MM.1S (cell line): ENCODE results near the gene CMIP.

Experiments used
- DNase-seq: peaks from one replicate; pipeline ENCODE4 v3.0.0-alpha.2; 2015
- H2AFZ ChIP-seq: fragments of 300-600 bp; sonication (generic); 2 replicates; pipeline ENCODE4 v1.6.0; 2016; ENCODE audit warnings: antibody characterized with exemption, low read length
- H3F3A ChIP-seq: fragments of 300-600 bp; sonication (generic); 2 replicates; pipeline ENCODE4 v1.6.1; 2016; ENCODE audit warnings: mild to moderate bottlenecking, antibody characterized with exemption, low read length, moderate library complexity, mixed read lengths; ENCODE audit not compliant: insufficient read depth
- H3K27ac ChIP-seq: fragments of 300-600 bp; sonication (generic); 2 replicates; pipeline ENCODE4 v1.5.1; 2016; ENCODE audit warnings: mild to moderate bottlenecking, low read length
- H3K27me3 ChIP-seq: fragments of 300-600 bp; sonication (generic); replicated peaks from 2 replicates; pipeline ENCODE4 v1.6.0; 2016; ENCODE audit warnings: low read length; ENCODE audit not compliant: insufficient read depth
- H3K36me3 ChIP-seq: fragments of 300-600 bp; sonication (generic); replicated peaks from 2 replicates; pipeline ENCODE4 v1.6.1; 2016; ENCODE audit warnings: mild to moderate bottlenecking, low read length, mixed read lengths; ENCODE audit not compliant: insufficient read depth
- H3K4me1 ChIP-seq: fragments of 300-600 bp; sonication (generic); 2 replicates; pipeline ENCODE4 v1.6.1; 2016; ENCODE audit warnings: low read length, mixed read lengths
- H3K4me2 ChIP-seq: fragments of 300-600 bp; sonication (generic); 2 replicates; pipeline ENCODE4 v1.6.0; 2016; ENCODE audit warnings: low read depth, low read length
- H3K4me3 ChIP-seq: fragments of 300-600 bp; sonication (generic); 2 replicates; pipeline ENCODE4 v1.5.1; 2016; ENCODE audit warnings: low read length, mixed read lengths
- H3K79me2 ChIP-seq: fragments of 300-600 bp; sonication (generic); 2 replicates; pipeline ENCODE4 v1.6.1; 2016; ENCODE audit warnings: mixed run types, low read length, mixed read lengths
- H3K9ac ChIP-seq: fragments of 300-600 bp; sonication (generic); 2 replicates; pipeline ENCODE4 v1.6.1; 2016; ENCODE audit warnings: low read length, mixed read lengths
- H3K9me2 ChIP-seq: fragments of 300-600 bp; sonication (generic); replicated peaks from 2 replicates; pipeline ENCODE4 v1.6.1; 2016; ENCODE audit warnings: mild to moderate bottlenecking, low read length, mixed read lengths; ENCODE audit not compliant: insufficient read depth
- H3K9me3 ChIP-seq: fragments of 300-600 bp; sonication (generic); replicated peaks from 2 replicates; pipeline ENCODE4 v1.6.1; 2016; ENCODE audit warnings: mild to moderate bottlenecking, low read length, mixed read lengths; ENCODE audit not compliant: insufficient read depth
- H4K20me1 ChIP-seq: fragments of 300-600 bp; sonication (generic); 2 replicates; pipeline ENCODE4 v1.6.1; 2016; ENCODE audit warnings: mild to moderate bottlenecking, low read length, moderate library complexity, mixed read lengths; ENCODE audit not compliant: insufficient read depth
- EZH2 ChIP-seq: fragments of 300-600 bp; sonication (generic); optimal IDR thresholded peaks from 2 replicates; pipeline ENCODE3; 2017; ENCODE audit warnings: low read depth, mild to moderate bottlenecking, antibody characterized with exemption, low read length, mixed read lengths
- EZH2phosphoT487 ChIP-seq: fragments of 300-600 bp; sonication (generic); IDR thresholded peaks from 2 replicates; pipeline ENCODE4 v1.6.1; 2018; ENCODE audit warnings: antibody characterized with exemption, low read length
- TF ChIP-seq, protein P1 (sequence below): fragments of 300-600 bp; sonication (generic); IDR thresholded peaks from 2 replicates; pipeline ENCODE4 v1.5.1; 2016; ENCODE audit warnings: antibody characterized with exemption, low read length, mixed read lengths

The CMIP gene

DNA sequence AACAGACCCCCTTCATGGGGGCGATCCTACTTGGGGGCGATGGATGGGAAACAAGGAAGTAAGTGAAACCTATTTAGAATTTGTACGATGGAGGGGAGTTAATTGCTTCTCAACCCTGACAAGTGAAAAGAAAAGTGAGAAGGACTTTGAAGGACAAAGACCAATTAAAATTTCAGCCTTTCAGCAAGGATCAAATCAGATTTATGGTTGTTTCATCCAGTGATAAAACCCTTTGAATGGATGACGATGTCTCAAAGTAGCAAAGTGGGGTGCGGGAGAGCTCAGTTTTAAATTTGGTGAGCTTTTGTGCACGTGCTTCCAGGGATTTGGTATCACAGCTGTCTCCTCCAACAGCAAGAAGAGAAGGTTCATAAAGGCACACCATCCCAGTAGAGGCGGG, 51.7 kb downstream of the CMIP start:
- Histone ChIP-seq H3F3A (no peaks in the 10 kb centered on the region), H3K27ac (no peak overlapping the region), H2AFZ (no peak overlapping the region), H3K9me3 (no peaks in the 10 kb centered on the region), H3K4me2 (no peak overlapping the region), H4K20me1 (no peaks in the 10 kb centered on the region), H3K9ac (no peak overlapping the region), H3K9me2 (no peaks in the 10 kb centered on the region), H3K4me3 (no peak overlapping the region), H3K36me3 (no peaks in the 10 kb centered on the region), H3K27me3 (no peaks in the 10 kb centered on the region), H3K4me1 (no peaks in the 10 kb centered on the region), H3K79me2 (0 out of 2 replicates have a peak, but pooled peaks cover 6% of the 10 kb centered on the region)
- TF ChIP-seq, protein P1, sequence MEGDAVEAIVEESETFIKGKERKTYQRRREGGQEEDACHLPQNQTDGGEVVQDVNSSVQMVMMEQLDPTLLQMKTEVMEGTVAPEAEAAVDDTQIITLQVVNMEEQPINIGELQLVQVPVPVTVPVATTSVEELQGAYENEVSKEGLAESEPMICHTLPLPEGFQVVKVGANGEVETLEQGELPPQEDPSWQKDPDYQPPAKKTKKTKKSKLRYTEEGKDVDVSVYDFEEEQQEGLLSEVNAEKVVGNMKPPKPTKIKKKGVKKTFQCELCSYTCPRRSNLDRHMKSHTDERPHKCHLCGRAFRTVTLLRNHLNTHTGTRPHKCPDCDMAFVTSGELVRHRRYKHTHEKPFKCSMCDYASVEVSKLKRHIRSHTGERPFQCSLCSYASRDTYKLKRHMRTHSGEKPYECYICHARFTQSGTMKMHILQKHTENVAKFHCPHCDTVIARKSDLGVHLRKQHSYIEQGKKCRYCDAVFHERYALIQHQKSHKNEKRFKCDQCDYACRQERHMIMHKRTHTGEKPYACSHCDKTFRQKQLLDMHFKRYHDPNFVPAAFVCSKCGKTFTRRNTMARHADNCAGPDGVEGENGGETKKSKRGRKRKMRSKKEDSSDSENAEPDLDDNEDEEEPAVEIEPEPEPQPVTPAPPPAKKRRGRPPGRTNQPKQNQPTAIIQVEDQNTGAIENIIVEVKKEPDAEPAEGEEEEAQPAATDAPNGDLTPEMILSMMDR, result no peak
- TF ChIP-seq EZH2phosphoT487 (no peak), EZH2 (no peak)
- DNase-seq, result no peak

DNA sequence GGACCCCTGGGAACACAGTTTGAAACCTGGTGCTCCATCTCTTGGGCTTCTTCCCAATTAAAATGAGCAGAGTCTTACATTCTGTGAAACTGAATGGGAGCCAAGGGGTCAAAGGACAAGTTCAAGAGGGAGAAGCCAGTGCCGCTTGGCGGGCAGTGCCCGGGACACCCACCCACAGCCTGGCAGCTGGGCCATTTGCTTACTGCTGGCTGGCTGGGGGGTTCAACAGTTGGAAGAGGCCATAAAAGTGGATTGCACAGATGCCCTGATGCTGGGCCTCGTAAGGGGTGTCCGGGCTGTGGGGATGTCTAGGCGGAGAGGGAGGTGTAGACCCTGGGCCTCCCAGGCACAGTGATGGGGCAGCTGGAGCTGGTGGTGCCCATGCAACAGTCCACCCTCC, 52.1 kb downstream of the CMIP start:
- TF ChIP-seq, protein P1, result no peak
- no peak for TF ChIP-seq EZH2
- TF ChIP-seq EZH2phosphoT487, result no peak
- H3K4me2 ChIP-seq, result no peak overlapping the region
- 0 out of 2 replicates have a peak, but pooled peaks cover 3% of the 10 kb centered on the region for H3K79me2 ChIP-seq
- no peak overlapping the region for H3K27ac ChIP-seq
- no peak overlapping the region for H3K4me3 ChIP-seq
- no peaks in the 10 kb centered on the region for H3K27me3 ChIP-seq
- H3F3A ChIP-seq, result no peaks in the 10 kb centered on the region
- H3K9ac ChIP-seq, result no peak overlapping the region
- no peak overlapping the region for H2AFZ ChIP-seq
- no peaks in the 10 kb centered on the region for H3K9me2 ChIP-seq
- H4K20me1 ChIP-seq, result no peaks in the 10 kb centered on the region
- H3K36me3 ChIP-seq, result no peaks in the 10 kb centered on the region
- H3K4me1 ChIP-seq, result no peaks in the 10 kb centered on the region
- no peaks in the 10 kb centered on the region for H3K9me3 ChIP-seq
- no peak for DNase-seq

DNA sequence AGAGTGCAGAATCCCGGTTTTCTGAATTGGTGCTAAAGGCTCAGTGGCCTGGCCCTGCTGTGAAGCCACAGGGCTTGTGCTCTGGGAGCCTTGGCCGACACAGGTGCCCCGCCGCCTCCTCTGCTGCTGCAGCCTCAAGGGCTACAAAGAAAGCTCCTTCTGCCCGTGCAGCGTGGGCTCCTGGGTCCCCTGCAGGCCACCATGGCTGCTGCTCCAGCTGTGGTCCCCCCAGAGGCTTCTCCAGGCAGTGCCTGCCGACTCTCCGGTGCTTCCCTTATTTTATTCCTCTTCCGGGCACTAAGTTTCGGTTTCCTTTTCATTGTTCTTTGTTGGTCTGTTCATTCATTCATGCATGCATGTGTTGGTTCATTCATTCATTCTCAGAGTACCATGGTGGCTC, 53.1 kb downstream of the CMIP start:
- Histone ChIP-seq H3K79me2 (no peaks in the 10 kb centered on the region), H3K9me2 (no peaks in the 10 kb centered on the region), H3K9me3 (no peaks in the 10 kb centered on the region), H4K20me1 (no peaks in the 10 kb centered on the region), H3K4me3 (no peak overlapping the region), H2AFZ (no peak overlapping the region), H3K9ac (no peak overlapping the region), H3F3A (no peaks in the 10 kb centered on the region), H3K27me3 (no peaks in the 10 kb centered on the region), H3K27ac (no peak overlapping the region), H3K4me1 (no peaks in the 10 kb centered on the region), H3K36me3 (no peaks in the 10 kb centered on the region), H3K4me2 (no peak overlapping the region)
- no peak for DNase-seq
- no peak for TF ChIP-seq EZH2
- TF ChIP-seq, protein P1, result no peak
